Tibial artery (tissue), 4 donors: ENCODE results near the gene LY6G5B.

ENCODE experiments used
- DNase-seq, 2 donors: peaks; one replicate each; pipeline ENCODE4 v3.0.0-alpha.2; 2019
- H3K27ac ChIP-seq, 2 donors: fragments of 200-600 bp; sonication (generic) in 1 of 2; 1 replicate in 1 of 2; 2 replicates in 1 of 2; pipeline ENCODE4 v1.5.1; 2018 to 2019; ENCODE audit warnings: mild to moderate bottlenecking in 1 of 2
- H3K27me3 ChIP-seq, 2 donors: fragments of 200-600 bp; sonication (generic) in 1 of 2; one replicate each; pipeline versions ENCODE4 v1.5.1 to v1.6.0; 2016 to 2019
- H3K36me3 ChIP-seq, 3 donors: fragments of 200-600 bp; sonication (generic) in 2 of 3; one replicate each; pipeline ENCODE4 v1.5.1; 2016 to 2019; ENCODE audit warnings: mild to moderate bottlenecking in 2 of 3
- H3K4me1 ChIP-seq, 4 donors: fragments of 200-600 bp; sonication (generic) in 2 of 4; 1 replicate in 3 of 4; 2 replicates in 1 of 4; pipeline ENCODE4 v1.5.1; 2016 to 2019
- H3K4me3 ChIP-seq, 2 donors: fragments of 200-600 bp; sonication (generic) in 1 of 2; 1 replicate in 1 of 2; 2 replicates in 1 of 2; pipeline ENCODE4 v1.5.1; 2018 to 2019; ENCODE audit warnings: mild to moderate bottlenecking in 2 of 2
- H3K9me3 ChIP-seq, 3 donors: fragments of 200-600 bp; sonication (generic) in 1 of 3; one replicate each; pipeline ENCODE4 v1.5.1; 2016 to 2019
- CTCF ChIP-seq, 2 experiments: fragments of 200-600 bp in 1 of 2; fragments of 450-650 bp in 1 of 2; IDR thresholded peaks; one replicate each; pipeline ENCODE4 v1.5.1; 2017 to 2019; ENCODE audit warnings: antibody characterized with exemption in 2 of 2, mild to moderate bottlenecking in 1 of 2, moderate library complexity in 1 of 2
- intact Hi-C: fragments of 100-400 bp; cut with DNase I; formaldehyde crosslinking; loops from one replicate; pipeline ENCODE4 v1.15.0; 2023; ENCODE audit warnings: low total_unique reads

LY6G5B gene

GRCh38 chr6:31718265-31718664, 48.5 kb downstream of the LY6G5B start:
- no peak overlapping the region for H3K4me3 ChIP-seq
- no peak overlapping the region for H3K27ac ChIP-seq
- H3K4me1 ChIP-seq: no peaks in the 10 kb centered on the region
- no peak for DNase-seq
- H3K27me3 ChIP-seq: no peaks in the 10 kb centered on the region
- no peak for TF ChIP-seq CTCF (IDR thresholded peaks at IDR 0.05)
- intact Hi-C loops: no loop called here
- no peaks in the 10 kb centered on the region for H3K9me3 ChIP-seq
- H3K36me3 ChIP-seq: no peaks in the 10 kb centered on the region

- peaks cover 0 to 1% (median 0%) of the 10 kb centered on the region in 3 donors for H3K36me3 ChIP-seq
- H3K4me1 ChIP-seq: no peaks in the 10 kb centered on the region
- TF ChIP-seq CTCF (IDR thresholded peaks at IDR 0.05): no peak
- no peak overlapping the region for H3K4me3 ChIP-seq
- intact Hi-C loops: no loop called here
- no peaks in the 10 kb centered on the region for H3K9me3 ChIP-seq
- no peak for DNase-seq
- no peaks in the 10 kb centered on the region for H3K27me3 ChIP-seq
- no peak overlapping the region for H3K27ac ChIP-seq
Measured at GRCh38 chr6:31719001-31719400, 49.2 kb downstream of the LY6G5B start.

- Histone ChIP-seq H3K9me3 (no peaks in the 10 kb centered on the region), H3K27me3 (no peaks in the 10 kb centered on the region), H3K27ac (no peak overlapping the region), H3K4me1 (no peaks in the 10 kb centered on the region), H3K4me3 (no peak overlapping the region), H3K36me3 (peaks cover 0 to 12% (median 0%) of the 10 kb centered on the region in 3 donors)
- intact Hi-C loops: loop anchor here (10.0 kb wide), 1 partner anchor 115 kb away; no protein-coding TSS in a partner anchor
- DNase-seq: no peak
- TF ChIP-seq CTCF (IDR thresholded peaks at IDR 0.05): no peak
Measured at GRCh38 chr6:31720196-31720770, 50.5 kb downstream of the LY6G5B start.

DNA sequence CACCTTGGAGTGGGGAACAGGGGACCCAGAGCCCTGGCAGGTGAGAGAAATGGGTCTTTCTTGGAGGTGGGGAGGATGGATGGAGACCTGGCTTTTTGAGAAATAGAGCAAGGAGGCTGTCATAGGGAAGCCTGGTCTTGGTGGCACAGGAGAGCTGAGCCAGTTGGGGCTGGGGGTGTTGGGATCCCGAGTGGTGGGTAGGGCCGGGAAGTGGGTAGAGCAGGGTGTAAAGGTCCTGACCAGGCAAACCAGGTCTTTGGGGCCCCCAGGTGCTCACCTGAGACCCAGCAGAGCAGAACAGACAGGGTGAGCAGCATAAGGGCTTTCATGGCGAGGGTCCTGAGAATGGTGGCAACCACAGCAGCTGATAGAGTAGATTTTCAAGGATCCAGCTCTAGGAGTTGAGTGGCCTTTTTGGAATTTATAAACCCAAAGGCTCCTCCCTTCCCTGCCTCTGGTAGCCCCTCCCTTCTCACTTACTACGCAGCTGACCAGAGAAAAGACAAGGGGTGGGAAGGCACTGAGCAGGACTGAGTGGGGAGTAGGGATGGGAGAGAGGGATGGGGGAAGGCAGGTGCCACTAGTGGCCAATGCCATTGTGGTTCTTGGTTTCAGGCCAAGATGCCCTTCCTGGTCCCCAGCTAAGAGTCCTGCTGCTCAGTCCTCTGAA, 51.7 kb downstream of the LY6G5B start, which contains the start of gene LY6G6C:
LY6G6C (minus strand) TSS at position 396 of the 670 bp plus-strand sequence; CDS start at position 329, 67 bp downstream.
- intact Hi-C loops: loop anchor here (10.0 kb wide), 1 partner anchor 113 kb away; no protein-coding TSS in a partner anchor
- DNase-seq: no peak
- Histone ChIP-seq H3K27me3 (no peaks in the 10 kb centered on the region), H3K4me3 (no peak within 1 kb of the TSS), H3K36me3 (peaks cover 8 to 24% (median 11%) of the 10 kb centered on the region in 3 donors), H3K9me3 (no peaks in the 10 kb centered on the region), H3K4me1 (no peaks in the 10 kb centered on the region), H3K27ac (no peak within 1 kb of the TSS)
- TF ChIP-seq CTCF (IDR thresholded peaks at IDR 0.05): no peak

DNA sequence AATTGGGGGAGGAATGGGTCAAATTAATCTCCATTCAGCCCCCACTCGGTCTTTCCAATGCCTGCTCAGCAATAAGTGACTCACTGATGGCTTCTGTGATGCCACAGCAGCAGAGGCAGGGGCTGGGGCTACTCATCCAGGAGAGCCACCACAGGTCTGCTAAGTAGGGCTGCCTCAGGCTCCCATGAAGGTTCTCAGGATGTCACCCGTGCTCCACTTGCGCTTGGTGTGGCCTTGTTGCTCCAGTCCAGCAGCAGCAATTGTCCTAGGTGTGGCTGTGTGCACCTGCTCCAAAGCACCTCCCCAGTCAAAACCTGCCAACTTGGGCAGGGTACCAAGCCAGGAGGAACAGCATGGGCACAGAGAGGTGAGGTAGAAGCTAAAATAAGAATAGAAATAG, 52.4 kb downstream of the LY6G5B start:
- Histone ChIP-seq H3K4me1 (peaks cover 0 to 4% (median 1%) of the 10 kb centered on the region in 4 donors), H3K27me3 (no peaks in the 10 kb centered on the region), H3K27ac (no peak overlapping the region), H3K9me3 (no peaks in the 10 kb centered on the region), H3K4me3 (no peak overlapping the region), H3K36me3 (peaks cover 15 to 31% (median 18%) of the 10 kb centered on the region in 3 donors)
- TF ChIP-seq CTCF (IDR thresholded peaks at IDR 0.05): no peak
- DNase-seq: no peak
- intact Hi-C loops: loop anchor here (10.0 kb wide), 1 partner anchor 113 kb away; no protein-coding TSS in a partner anchor
